Left kidney (tissue), 2 donors: ENCODE measurements around the gene TENT4B. TPM values are rescaled to one million over a fixed set of nuclear protein-coding genes. Genes with fewer than 3 reads are reported as not detected.
"Not testable (repeated sequence)": the region's sequence is repeated elsewhere in the genome, so short reads cannot be mapped to it uniquely, and the experiment has no call there.

Source experiments
- DNase-seq: peaks from one replicate; pipeline ENCODE4 v3.0.0-alpha.2; 2013
- polyA plus RNA-seq: library from polyadenylated mRNA; unstranded; fragments of 120-200 nt; gene quantifications from one replicate; pipeline ENCODE4 v1.2.1, GENCODE V29; 2013; ENCODE audit not compliant: insufficient read length

TENT4B gene
- polyA plus RNA-seq, 1 donor = 16.8 TPM

DNA sequence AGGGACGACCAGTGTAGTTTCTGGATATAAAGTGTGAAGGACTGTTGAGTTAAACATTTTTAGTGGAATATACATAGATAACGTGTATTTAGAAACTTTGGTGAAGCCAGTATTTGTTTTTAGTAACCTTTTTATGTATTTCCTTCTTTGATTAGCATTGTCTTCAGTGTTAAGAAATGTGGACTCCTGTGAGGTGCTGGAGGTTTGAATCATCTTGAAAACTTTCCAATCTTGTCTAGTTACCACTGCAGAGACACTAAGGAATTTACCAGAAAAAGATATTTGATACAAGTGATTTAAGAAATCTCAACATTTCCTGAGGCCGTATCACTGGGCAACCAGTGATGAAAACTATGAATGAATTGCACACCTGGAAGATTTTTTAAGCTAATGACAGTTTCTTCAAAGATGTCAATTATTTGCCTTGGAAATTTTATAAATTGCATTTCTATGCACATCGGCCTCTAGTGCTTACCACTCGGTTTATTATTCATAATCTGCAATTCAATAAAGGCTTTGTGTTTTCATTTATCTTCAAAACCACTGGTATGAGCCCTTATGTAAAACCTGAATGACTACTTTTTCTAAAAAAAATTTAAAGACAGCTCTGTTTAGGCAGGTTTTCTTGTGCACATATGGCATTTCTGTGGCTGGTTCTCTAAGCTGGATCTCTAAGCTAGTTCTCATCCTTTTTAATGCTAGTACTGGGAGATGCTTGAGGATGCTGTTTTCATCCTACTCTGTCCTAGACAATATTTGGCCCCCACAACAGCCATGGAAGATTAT lies 81.9 kb downstream of the TENT4B start:
- no peak for DNase-seq

DNA sequence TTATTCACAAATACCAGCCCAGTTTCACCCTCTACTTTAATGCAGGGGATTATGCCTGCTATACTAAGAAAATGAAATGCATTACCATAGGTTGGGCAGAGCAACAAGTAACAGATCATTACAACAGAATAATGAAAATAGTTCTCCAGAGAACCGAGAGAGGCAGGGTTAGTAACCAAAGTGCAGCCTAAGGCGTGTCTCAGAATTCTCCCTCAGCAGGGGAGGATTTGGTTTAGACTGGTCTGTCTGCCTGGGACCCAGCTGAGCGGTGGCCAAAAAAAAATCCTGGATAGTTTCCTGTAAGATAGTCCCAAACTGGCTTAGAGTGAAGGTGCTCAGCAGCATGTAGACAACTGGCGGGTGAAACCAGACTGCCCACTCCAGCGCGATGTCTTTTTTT lies 82.5 kb downstream of the TENT4B start:
- no peak for DNase-seq

DNA sequence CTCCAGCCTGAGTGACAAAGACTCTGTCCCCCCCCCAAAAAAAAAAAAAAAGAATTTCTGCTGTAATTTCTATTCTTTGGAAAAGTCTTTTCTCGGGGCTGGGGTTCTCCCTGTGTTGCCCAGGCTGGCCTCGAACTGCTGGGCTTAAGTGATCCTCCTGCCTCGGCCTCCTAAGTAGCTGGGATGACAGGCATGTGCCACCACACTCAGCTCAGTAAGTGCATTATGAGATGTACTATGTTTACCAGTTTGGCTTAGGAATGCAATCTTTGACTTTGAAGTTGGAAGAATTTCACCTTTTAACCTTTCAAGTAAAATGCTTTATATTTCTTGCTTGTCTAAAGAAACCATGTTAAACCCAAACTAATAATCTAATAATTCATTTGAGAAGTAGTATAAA lies 85.2 kb downstream of the TENT4B start:
- no peak for DNase-seq

- no peak for DNase-seq
These were observed 85.8 kb downstream of the TENT4B start for GRCh38 chr16:50238868-50239301.

DNA sequence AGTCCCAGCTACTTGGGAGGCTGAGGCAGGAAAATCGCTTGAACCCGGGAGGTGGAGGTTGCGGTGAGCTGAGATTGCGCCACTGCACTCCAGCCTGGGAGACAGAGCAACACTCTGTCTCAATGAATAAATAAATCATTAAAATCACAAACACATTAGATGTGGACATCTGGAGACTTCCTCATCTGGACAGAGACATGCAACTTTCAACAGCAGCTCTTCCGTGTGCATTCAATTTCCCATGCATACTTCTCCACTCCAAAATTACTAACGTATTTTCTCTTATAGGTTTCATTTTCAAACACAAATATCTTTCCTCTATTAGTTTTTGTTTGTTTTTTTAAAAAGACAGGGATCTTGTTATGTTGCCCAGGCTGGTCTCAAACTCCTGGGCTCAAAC lies 89.9 kb downstream of the TENT4B start:
- DNase-seq = not testable (repeated sequence)

GRCh38 chr16:50244140-50244503 lies 91.0 kb downstream of the TENT4B start:
- DNase-seq = no peak

DNA sequence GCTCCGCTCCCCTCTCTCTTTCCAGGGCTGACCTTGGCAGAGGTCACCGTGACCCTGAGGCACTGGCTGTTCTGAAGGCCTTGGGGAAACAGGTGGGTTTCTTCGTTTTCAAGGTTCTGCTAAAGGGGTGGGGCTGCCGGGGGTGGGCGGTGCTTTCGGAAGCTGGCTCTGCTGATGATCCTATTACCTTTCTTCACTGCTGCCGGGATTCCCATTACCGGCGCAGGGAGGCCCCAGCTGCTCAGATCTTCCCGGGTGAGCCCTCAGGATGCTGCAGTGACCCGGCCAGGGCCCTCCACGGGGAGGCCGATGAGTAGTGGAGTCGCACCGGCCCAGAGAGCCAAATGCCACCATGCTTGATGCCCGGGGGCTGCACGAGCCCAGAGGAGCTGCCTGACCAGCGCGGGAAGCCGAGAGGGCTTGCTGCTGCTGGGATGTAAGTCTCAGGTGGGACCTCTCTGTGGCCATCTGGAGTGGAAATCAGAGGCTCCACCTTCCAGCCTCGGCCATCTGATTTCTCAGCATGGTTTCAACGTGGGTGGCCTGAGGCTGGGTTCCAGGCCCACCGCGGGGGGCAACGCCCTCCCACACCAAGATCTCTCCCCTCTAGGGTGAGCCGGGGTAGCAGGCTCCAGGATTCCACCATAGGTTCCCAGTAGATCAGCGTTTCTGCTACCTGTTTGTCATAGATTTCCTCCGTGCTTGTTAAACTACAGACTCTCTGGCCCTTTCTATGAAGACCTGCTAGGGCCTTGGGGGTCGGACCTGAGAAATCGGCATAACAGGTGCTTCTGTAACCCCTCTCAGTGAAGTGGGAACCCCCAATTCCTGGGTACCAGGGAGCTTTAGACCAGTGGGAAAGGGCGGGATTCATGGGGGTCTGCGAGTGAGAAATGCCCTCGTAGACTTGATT lies 91.7 kb downstream of the TENT4B start:
- no peak for DNase-seq

- no peak for DNase-seq
These were observed 92.6 kb downstream of the TENT4B start for GRCh38 chr16:50245417-50246298.

DNA sequence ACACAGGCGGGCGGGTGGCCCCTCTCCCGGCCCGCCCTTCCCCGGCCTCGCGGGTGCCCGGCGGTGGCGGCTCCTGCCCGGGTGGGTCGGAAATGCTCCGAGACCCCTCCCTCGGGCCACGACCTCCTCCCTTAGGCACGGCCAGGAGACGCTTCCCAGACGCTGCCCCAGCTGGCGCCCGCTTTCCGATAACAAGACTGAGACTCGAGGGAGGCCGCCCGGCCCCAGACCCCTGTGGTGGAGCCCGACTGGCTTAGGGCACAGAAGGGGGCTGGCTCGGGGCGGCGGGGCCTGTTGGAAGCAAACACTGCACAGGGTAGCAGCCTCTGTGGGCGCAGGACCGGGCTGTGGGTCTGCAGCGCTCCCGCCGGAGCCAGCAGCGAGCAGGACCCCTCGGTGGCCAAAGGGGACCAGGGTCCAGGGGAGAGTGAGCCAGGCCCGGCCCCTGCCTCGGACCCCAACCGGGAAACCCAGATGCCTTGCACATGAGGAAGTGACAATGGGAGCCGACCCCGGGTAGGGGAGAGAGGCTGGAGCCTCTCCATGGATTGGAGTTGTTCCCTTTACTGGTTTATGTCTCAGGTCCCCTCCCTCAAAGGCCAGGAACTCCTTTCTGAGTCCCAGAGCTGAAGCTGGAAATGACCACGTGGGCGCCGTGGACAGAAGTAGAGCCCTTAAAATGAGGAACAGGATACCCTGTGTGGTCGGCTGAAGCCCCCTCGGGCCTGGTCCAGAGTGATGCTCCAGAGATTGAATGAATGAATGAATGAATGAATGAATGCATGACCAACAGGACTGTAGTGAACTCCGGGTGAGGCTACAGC lies 93.4 kb downstream of the TENT4B start:
- DNase-seq = no peak

GRCh38 chr16:50247123-50247905 lies 94.2 kb downstream of the TENT4B start:
- no peak for DNase-seq

DNA sequence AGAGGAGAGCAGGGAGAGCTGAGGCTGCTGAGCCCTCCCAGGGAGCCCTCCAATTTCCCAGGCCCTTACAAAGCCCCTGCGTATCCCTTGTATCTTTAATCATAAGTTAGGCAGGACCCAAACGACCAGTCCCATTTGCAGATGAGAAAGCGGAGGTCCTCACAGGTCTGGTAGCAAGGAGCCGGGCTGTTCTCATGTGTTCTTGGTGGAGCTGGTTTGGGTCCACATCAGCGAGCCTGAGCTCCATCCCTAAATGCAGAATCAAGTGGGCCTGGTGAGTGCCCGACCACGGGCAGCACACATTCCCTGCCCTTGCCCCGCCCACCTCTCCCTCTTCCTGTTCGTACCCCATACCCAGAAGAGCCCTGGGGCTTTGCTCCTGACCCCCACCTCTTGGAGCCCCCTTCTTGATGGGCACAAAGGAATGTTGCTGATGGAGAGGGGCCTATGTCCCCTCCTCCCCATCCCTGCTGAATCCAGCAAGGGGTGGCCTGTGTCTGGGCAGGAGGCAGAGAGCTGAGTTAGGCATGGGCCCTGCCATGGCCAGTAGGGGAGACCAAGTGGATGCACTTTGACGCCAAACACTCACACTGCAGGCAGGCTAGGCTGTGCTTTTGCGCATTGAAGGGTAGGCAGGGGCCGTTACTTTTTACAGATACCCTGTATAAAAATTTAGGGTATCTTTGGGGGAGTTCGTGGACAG lies 95.0 kb downstream of the TENT4B start:
- DNase-seq = no peak

GRCh38 chr16:50248845-50249244 lies 95.7 kb downstream of the TENT4B start:
- no peak for DNase-seq

DNA sequence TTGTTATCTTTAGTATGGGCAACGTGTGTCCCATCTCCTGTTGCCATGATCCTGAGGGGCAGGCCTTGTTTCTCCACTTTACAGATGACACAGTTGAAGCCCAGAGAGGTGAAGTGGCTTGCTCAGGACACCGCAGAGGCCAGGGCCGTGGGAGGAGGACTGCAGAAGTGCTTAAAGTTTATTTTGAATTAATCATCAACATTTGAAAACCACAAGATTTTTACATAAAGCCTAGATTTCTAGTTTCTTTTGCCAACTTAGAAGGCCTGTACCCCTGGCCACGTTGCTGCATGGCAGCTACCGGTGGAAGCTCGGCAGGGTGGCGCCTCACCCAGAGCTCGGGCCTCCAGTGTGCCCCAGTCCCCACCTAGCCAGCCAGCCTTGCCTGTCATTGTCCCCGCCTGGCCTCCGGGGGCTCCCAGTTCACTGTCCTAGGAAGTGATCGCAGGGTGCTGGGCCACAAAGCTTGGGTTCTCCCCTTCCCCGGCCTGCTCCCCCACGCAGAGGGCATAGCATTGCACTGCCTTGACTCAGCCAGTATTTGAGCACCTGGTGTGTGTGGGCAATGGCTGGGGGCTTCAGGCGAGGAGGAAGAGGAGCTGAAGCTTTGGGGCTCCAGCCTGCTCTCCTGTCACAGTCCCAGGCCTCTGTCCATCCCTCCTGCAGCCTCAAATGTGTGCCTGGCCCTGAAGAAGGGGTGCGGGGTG lies 98.4 kb downstream of the TENT4B start:
- no peak for DNase-seq

DNA sequence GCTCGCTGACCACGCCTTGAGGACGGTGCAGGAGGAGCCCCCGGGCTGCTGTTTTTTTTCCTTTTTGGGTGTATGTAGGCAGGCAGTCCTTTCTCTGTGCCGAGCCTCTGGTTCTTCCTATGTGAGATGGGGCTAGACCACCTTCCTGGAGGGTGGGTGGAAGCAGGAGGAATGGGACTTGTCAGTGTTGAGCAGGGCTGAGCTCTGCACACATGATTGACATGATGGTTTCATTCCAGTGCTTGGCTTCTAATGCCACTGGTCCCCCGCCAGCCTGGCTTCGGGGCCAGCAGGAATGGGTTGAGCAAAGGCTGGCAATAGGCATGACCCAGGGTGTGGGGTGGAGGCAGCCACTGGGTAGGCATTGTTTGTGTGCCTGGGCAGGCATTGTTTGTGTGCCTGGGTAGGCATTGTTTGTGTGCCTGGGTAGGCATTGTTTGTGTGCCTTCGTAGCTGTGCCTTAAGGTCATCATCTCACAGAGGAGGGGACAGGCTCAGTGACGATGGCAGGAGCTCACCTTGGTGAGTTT lies 99.0 kb downstream of the TENT4B start:
- no peak for DNase-seq

DNA sequence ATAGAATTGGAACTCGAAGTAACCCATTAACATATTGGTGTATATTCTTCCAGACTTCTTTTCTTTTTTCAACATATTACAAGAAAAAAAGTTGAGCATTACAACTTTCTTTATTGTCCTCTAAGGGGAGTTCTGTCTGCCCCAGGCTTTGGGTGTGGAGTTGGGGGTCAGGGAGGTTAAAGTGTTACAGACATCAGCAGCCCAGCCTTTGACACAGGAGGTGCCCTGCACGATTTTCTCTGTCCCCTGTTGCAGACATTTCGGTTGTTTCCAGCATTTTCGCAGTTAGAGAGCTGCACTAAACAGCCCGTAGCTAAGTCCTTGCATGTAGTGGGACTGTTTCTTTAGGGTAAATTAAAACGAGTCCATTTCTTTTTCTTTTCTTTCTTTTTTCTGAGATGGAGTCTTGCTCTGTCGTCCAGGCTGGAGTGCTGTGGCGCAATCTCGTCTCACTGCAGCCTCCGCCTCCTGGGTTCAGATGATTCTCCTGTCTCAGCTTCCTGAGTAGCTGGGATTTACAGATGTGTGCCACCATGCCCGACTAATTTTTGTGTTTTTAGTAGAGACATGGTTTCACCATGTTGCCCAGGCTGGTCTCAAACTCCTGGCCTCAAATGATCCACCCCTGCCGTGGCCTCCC lies 99.9 kb downstream of the TENT4B start:
- no peak for DNase-seq

GRCh38 chr16:50253514-50253910 lies 100.4 kb downstream of the TENT4B start:
- no peak for DNase-seq

GRCh38 chr16:50254072-50254471 lies 101.0 kb downstream of the TENT4B start:
- no peak for DNase-seq

- no peak for DNase-seq
These were observed 102.4 kb downstream of the TENT4B start for GRCh38 chr16:50255538-50255937.
